K562 (cell line): ENCODE results near the gene OMP. TPM values are rescaled to one million over a fixed set of nuclear protein-coding genes. Genes with fewer than 3 reads are reported as not detected.

Experiments
- ATAC-seq: fragments of 200-7000 bp; cut with Tn5 transposase; 3 replicates; pipeline ENCODE4 v1.9.1; 2020; ENCODE audit warnings: moderate library complexity
- BruUV-seq: library from RNA; stranded (reverse); fragments of 400-500 nt; replicated peaks from 2 replicates; lab custom pipeline; 2021; lab: Mats Ljungman, UMichigan
- CTCF ChIA-PET: fragments of 300-600 bp; formaldehyde crosslinking; extraction: SDS; loops from one replicate; lab custom pipeline; 2021; ENCODE audit warnings: low intra/inter-chr PET ratio; lab: Yijun Ruan, JAX
- POLR2A ChIA-PET: fragments of 300-600, 350-650 bp; sonication (Branson Sonifier 250); formaldehyde crosslinking; extraction: SDS; loops from one replicate; lab custom pipeline; 2021; ENCODE audit warnings: antibody characterized with exemption, inconsistent platforms; lab: Yijun Ruan, JAX
- DNase-seq, 4 experiments: peaks; one replicate each; pipeline versions ENCODE4 v3.0.0 to v3.0.0-alpha.2; 2011 to 2018; ENCODE audit warnings: low spot score in 3 of 4, mixed read lengths in 3 of 4; ENCODE audit errors: extremely low read depth in 1 of 4
- FAIRE-seq: peaks from 2 replicates; lab custom pipeline; 2011; peaks lifted over from hg19 to GRCh38; lab: Jason Lieb, UNC
- H2AFZ ChIP-seq: 2 replicates; pipeline ENCODE4 v1.6.0; 2011; ENCODE audit warnings: low read depth, low read length, control low read depth, inconsistent platforms
- H3K27ac ChIP-seq: fragments of 200-600 bp; 3 replicates; pipeline ENCODE4 v1.8.0; 2011; ENCODE audit warnings: low read depth, mild to moderate bottlenecking, control low read depth, inconsistent platforms, low read length, moderate library complexity, mixed read lengths; ENCODE audit errors: extremely low read depth
- H3K27me3 ChIP-seq, 2 experiments: fragments of 300-600 bp in 1 of 2; 2 replicates in 1 of 2; 3 replicates in 1 of 2; pipeline versions ENCODE4 v1.6.0 to v1.8.0; 2011; ENCODE audit warnings: inconsistent platforms in 2 of 2, low read length in 2 of 2, mild to moderate bottlenecking in 1 of 2, mixed read lengths in 1 of 2, moderate library complexity in 1 of 2; ENCODE audit not compliant: control insufficient read depth in 2 of 2, insufficient read depth in 2 of 2
- H3K36me3 ChIP-seq: fragments of 300-600 bp; 3 replicates; pipeline ENCODE4 v1.8.0; 2011; ENCODE audit warnings: mild to moderate bottlenecking, low read length, inconsistent platforms; ENCODE audit not compliant: control insufficient read depth, insufficient read depth
- H3K4me1 ChIP-seq, 2 experiments: fragments of 200-600 bp in 1 of 2; replicated peaks in 1 of 2; 2 replicates in 1 of 2; 3 replicates in 1 of 2; pipeline versions ENCODE4 v1.5.1 to v1.8.0; 2011; ENCODE audit warnings: inconsistent platforms in 2 of 2, low read length in 2 of 2, mild to moderate bottlenecking in 1 of 2, mixed read lengths in 1 of 2, moderate library complexity in 1 of 2; ENCODE audit not compliant: control insufficient read depth in 2 of 2, insufficient read depth in 2 of 2
- H3K4me2 ChIP-seq: 2 replicates; pipeline ENCODE4 v1.6.1; 2011; ENCODE audit warnings: low read length, control low read depth, inconsistent platforms, mixed read lengths; ENCODE audit not compliant: insufficient read depth
- H3K4me3 ChIP-seq: fragments of 200-600 bp; sonication (generic), shearing (Covaris generic); 2 replicates; pipeline ENCODE4 v1.5.1; 2016; ENCODE audit warnings: control low read depth, inconsistent platforms
- H3K79me2 ChIP-seq: fragments of 200-600 bp; 3 replicates; pipeline ENCODE4 v1.8.0; 2011; ENCODE audit warnings: low read length, inconsistent platforms; ENCODE audit not compliant: control insufficient read depth, insufficient read depth
- H3K9ac ChIP-seq, 2 experiments: 2 replicates each; pipeline versions ENCODE4 v1.6.0 to v1.6.1; 2011; ENCODE audit warnings: low read depth in 2 of 2, low read length in 2 of 2, control low read depth in 1 of 2, inconsistent platforms in 1 of 2, mild to moderate bottlenecking in 1 of 2, mixed read lengths in 1 of 2; ENCODE audit not compliant: insufficient read depth in 1 of 2
- H3K9me1 ChIP-seq: one replicate; pipeline ENCODE4 v1.6.0; 2011; ENCODE audit warnings: inconsistent platforms, mild to moderate bottlenecking, low read length, moderate library complexity; ENCODE audit not compliant: control insufficient read depth, insufficient read depth
- H3K9me3 ChIP-seq: replicated peaks from 2 replicates; pipeline ENCODE4 v1.5.1; 2011; ENCODE audit warnings: low read depth, low read length, inconsistent platforms; ENCODE audit not compliant: control insufficient read depth, insufficient read depth
- H4K20me1 ChIP-seq: replicated peaks from 2 replicates; pipeline ENCODE4 v1.6.1; 2011; ENCODE audit warnings: low read length, inconsistent platforms, mixed read lengths; ENCODE audit not compliant: control insufficient read depth, insufficient read depth
- CBX5 ChIP-seq: IDR thresholded peaks from 2 replicates; pipeline ENCODE4 v1.6.1; 2014; ENCODE audit warnings: low read depth, borderline replicate concordance
- FOXP1 ChIP-seq: sonication (generic); formaldehyde crosslinking; IDR thresholded peaks from 2 replicates; pipeline ENCODE4 v1.8.0; 2022; ENCODE audit warnings: mild to moderate bottlenecking, missing genetic modification reagents
- KAT7 ChIP-seq: sonication (generic); formaldehyde crosslinking; IDR thresholded peaks from 2 replicates; pipeline ENCODE4 v1.8.0; 2022; ENCODE audit warnings: missing genetic modification reagents, mild to moderate bottlenecking, borderline replicate concordance
- MED1 ChIP-seq: sonication (generic); formaldehyde crosslinking; IDR thresholded peaks from 2 replicates; pipeline ENCODE4 v1.8.1; 2023; ENCODE audit warnings: missing genetic modification reagents, borderline replicate concordance
- NFYB ChIP-seq: IDR thresholded peaks from 2 replicates; pipeline ENCODE4 v1.6.1; 2011; ENCODE audit warnings: mild to moderate bottlenecking, moderate library complexity; ENCODE audit not compliant: insufficient read length; ENCODE audit errors: extremely low read depth
- POLR3G ChIP-seq: IDR thresholded peaks from 2 replicates; pipeline ENCODE4 v1.6.1; 2011; ENCODE audit not compliant: insufficient read length, insufficient replicate concordance; ENCODE audit errors: extremely low read depth
- RAD51 ChIP-seq: fragments of 450-650 bp; IDR thresholded peaks from 2 replicates; pipeline ENCODE4 v1.7.1; 2016; ENCODE audit warnings: low read depth, mild to moderate bottlenecking, borderline replicate concordance
- RNF219 ChIP-seq: fragments of 250-450 bp; sonication (Bioruptor Pico); IDR thresholded peaks from 2 replicates; pipeline ENCODE4 v1.5.0; 2022; ENCODE audit warnings: mild to moderate bottlenecking
- ZBTB49 ChIP-seq: sonication (generic); formaldehyde crosslinking; IDR thresholded peaks from 2 replicates; pipeline ENCODE4 v1.8.0; 2022; ENCODE audit warnings: missing genetic modification reagents, mild to moderate bottlenecking, borderline replicate concordance
- ZBTB5 ChIP-seq: fragments of 450-650 bp; IDR thresholded peaks from 2 replicates; pipeline ENCODE4 v1.6.1; 2017; ENCODE audit warnings: antibody characterized with exemption
- ZNF347 ChIP-seq: fragments of 450-650 bp; formaldehyde crosslinking; IDR thresholded peaks from 2 replicates; pipeline ENCODE4 v1.4.0; 2020; ENCODE audit warnings: low read depth, mild to moderate bottlenecking, moderate library complexity
- ZNF518B ChIP-seq: fragments of 250-450 bp; sonication (Bioruptor Pico); IDR thresholded peaks from 2 replicates; pipeline ENCODE4 v1.5.0; 2021; ENCODE audit warnings: mild to moderate bottlenecking, moderate library complexity
- WGBS: fragments of 100-300 bp; shearing (Covaris generic); methylation state at CpG from one replicate; pipeline ENCODE4 v1.1.6; 2016; ENCODE audit warnings: low coverage, mixed read lengths; ENCODE audit not compliant: insufficient coverage; ENCODE audit errors: missing lambda C conversion rate; 5-methylcytosine and 5-hydroxymethylcytosine counted together
- in situ Hi-C: fragments of 300-500 bp; cut with MboI; formaldehyde crosslinking; loops from 4 replicates; pipeline ENCODE4 v1.15.0; 2018; ENCODE audit warnings: inconsistent platforms, mixed read lengths
- intact Hi-C: fragments of 100-400 bp; cut with micrococcal nuclease; formaldehyde crosslinking; loops from 2 replicates; pipeline ENCODE4 v1.14.2; 2022
- polyA plus RNA-seq, 8 experiments: library from polyadenylated mRNA; depleted of rRNA in 4 of 8; stranded (reverse) in 5 of 8; unstranded in 3 of 8; fragments of >200 nt; fragmentation: Nextera tagmentation in 2 of 8; fragmentation: Illumina TruSeq in 1 of 8; extraction: Ambion mirVana in 2 of 8; extraction: Trizol in 1 of 8; gene quantifications; 2 replicates each; pipeline versions ENCODE4 v1.2.1 to v1.2.3, GENCODE V29; 2011 to 2014; ENCODE audit warnings: inconsistent platforms in 1 of 8, missing spikeins in 1 of 8
- total RNA-seq, 7 experiments: library from RNA; depleted of rRNA in 6 of 7; stranded (reverse); fragments of >200 nt in 6 of 7; fragmentation: Illumina TruSeq in 2 of 7; extraction: Trizol in 2 of 7; gene quantifications; 2 replicates each; pipeline versions ENCODE4 v1.2.1 to v1.2.3, GENCODE V29; 2011 to 2021; ENCODE audit warnings: low replicate concordance in 1 of 7

Gene OMP
- total and polyA plus RNA-seq, 9 of the 15 experiments (the other 6 are each of a cell fraction or from before 2014, with no cell fraction given): not detected

- Histone ChIP-seq H3K9ac (no peak overlapping the region), H4K20me1 (no peaks in the 10 kb centered on the region; the same call in 1 of the 2 replicates), H3K27ac (no peak overlapping the region), H3K36me3 (no peaks in the 10 kb centered on the region), H3K9me3 (no peaks in the 10 kb centered on the region), H3K79me2 (no peaks in the 10 kb centered on the region), H3K4me2 (no peak overlapping the region), H2AFZ (no peak overlapping the region), H3K4me3 (no peak overlapping the region), H3K27me3 (peaks cover 13 to 80% of the 10 kb centered on the region in 2 experiments; a peak in 4 of 5 replicates), H3K4me1 (peaks cover 0 to 17% of the 10 kb centered on the region in 2 experiments; a peak in 2 of 5 replicates), H3K9me1 (no peaks in the 10 kb centered on the region)
- no peak for ATAC-seq
- no TSS peak for BruUV-seq
- POLR2A ChIA-PET: interaction anchor here (0.6 to 0.9 kb wide), 2 partner anchors 10 to 355 kb away, joined by 3 read pairs; no protein-coding TSS in a partner anchor
- intact Hi-C loops: loop anchor here (1.0 kb wide), 1 partner anchor 69 kb away; no protein-coding TSS in a partner anchor
- in situ Hi-C loops: no loop called here
- WGBS: 5% methylated on average over 15 of the region's 15 CpGs
- CTCF ChIA-PET: no interaction called here
- no peak for FAIRE-seq
- DNase-seq: no peak
- no peak for TF ChIP-seq RNF219 (CRISPR knock-in tag)
- TF ChIP-seq FOXP1: no peak
- no peak for TF ChIP-seq ZNF347 (CRISPR knock-in tag)
- TF ChIP-seq CBX5: no peak
- TF ChIP-seq MED1: no peak
- TF ChIP-seq ZBTB49: no peak
- no peak for TF ChIP-seq POLR3G
- TF ChIP-seq KAT7 (CRISPR knock-in tag): no peak
- TF ChIP-seq NFYB: no peak
- TF ChIP-seq RAD51: no peak
- no peak for TF ChIP-seq ZNF518B (CRISPR knock-in tag)
- no peak for TF ChIP-seq ZBTB5
Measured at GRCh38 chr11:77115956-77116355, 13.3 kb downstream of the OMP start.
